ENCODE data around the gene BRME1.

BRME1 gene

DNA sequence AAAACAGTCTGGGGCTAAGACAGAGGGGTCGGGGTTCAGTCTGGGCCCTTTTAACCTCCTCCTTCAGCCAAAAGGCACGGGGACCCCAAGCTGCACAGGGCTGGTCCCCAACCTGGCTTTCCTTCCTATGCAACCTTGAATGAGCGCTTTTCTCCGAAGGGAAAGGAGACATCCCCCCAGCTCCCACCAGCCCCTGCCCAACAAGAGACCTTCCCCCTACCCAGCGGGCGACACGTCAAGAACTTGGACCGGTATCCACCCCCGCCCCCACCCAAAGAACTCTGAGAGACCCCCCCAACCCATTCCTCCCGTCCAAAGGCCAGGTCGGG is 64.0 kb downstream of the BRME1 start:
- Histone ChIP-seq H2AFZ (ENCODE audit: low read length) (no peak overlapping the region), H3K36me3 (ENCODE audit: insufficient read depth, low read length) (no peaks in the 10 kb centered on the region), H3K9ac (ENCODE audit: low read depth, low read length, poor library complexity, severe bottlenecking) (peak overlapping the region; percentile 98), H4K20me1 (ENCODE audit: insufficient read depth, low read length, poor library complexity, severe bottlenecking) (peaks cover 12% of the 10 kb centered on the region), H3K79me2 (ENCODE audit: insufficient read depth, low read length) (peaks cover 61% of the 10 kb centered on the region), H3K9me3 (ENCODE audit: insufficient read depth, low read depth, low read length) (no peaks in the 10 kb centered on the region), H3F3A (ENCODE audit: low read depth) (0 out of 2 replicates have a peak, but pooled peaks cover 3% of the 10 kb centered on the region), H3K27me3 (ENCODE audit: insufficient read depth, low read length, poor library complexity, severe bottlenecking) (no peaks in the 10 kb centered on the region), H3K4me2 (ENCODE audit: low read depth, low read length, poor library complexity, severe bottlenecking) (peak overlapping the region; percentile 80), H3K4me3 (ENCODE audit: low read length, poor library complexity, severe bottlenecking) (peak overlapping the region; percentile 87), H3K9me2 (replicated peaks; ENCODE audit: low read depth, low read length) (no peaks in the 10 kb centered on the region), H3K4me1 (ENCODE audit: insufficient read depth, low read length, poor library complexity, severe bottlenecking) (peaks cover 70% of the 10 kb centered on the region)
- TF ChIP-seq, protein P1, sequence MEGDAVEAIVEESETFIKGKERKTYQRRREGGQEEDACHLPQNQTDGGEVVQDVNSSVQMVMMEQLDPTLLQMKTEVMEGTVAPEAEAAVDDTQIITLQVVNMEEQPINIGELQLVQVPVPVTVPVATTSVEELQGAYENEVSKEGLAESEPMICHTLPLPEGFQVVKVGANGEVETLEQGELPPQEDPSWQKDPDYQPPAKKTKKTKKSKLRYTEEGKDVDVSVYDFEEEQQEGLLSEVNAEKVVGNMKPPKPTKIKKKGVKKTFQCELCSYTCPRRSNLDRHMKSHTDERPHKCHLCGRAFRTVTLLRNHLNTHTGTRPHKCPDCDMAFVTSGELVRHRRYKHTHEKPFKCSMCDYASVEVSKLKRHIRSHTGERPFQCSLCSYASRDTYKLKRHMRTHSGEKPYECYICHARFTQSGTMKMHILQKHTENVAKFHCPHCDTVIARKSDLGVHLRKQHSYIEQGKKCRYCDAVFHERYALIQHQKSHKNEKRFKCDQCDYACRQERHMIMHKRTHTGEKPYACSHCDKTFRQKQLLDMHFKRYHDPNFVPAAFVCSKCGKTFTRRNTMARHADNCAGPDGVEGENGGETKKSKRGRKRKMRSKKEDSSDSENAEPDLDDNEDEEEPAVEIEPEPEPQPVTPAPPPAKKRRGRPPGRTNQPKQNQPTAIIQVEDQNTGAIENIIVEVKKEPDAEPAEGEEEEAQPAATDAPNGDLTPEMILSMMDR (conservative IDR thresholded peaks at IDR 0.05; ENCODE audit: low read length) = no peak
- no peak for TF ChIP-seq EZH2phosphoT487 (IDR thresholded peaks at IDR 0.05; ENCODE audit: borderline replicate concordance)

DNA sequence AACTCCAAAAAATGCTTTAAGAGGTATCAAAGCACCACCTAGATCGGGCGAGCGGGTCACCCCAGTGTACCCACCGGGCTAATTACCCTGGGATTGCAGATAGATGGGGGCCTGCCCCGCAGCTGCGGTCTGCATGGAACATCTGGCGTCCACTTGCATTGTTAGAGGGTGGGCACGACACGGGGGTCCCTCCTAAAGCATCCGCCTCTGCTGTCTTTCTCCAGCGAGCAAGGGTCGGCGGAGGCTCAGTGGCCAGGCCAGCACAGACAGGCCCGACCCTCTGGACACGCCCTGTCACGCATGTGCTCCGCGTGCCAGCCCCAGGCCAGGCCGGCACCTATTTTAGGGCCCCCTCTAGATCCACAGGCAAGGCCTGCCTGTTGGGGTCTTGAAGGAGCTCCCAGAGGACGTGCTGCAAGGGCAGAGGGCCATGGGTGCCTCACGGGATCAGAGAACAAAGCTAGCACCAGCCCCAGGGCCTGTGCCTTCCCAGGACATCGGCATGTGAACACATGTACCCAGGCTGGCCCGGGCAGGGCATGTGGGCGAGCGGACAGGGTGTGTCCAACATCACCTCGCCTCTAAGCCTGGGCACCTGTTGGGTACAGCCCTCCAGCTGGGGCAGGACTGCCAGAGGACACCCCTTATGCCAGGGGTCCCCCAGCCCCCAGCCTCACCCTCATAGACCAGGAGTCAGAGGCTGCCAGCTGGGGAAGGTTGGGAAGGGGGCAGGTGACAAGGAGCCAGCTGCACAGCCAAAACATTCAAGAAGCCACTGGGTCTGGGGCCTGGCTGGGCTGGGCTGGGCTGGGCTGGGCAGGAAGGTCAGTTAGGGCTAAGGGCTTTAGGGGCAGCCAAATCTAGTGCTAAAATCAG is 64.6 kb downstream of the BRME1 start:
- Histone ChIP-seq H3K4me2 (ENCODE audit: low read depth, low read length, poor library complexity, severe bottlenecking) (peak overlapping the region; percentile 80), H3K27me3 (ENCODE audit: insufficient read depth, low read length, poor library complexity, severe bottlenecking) (no peaks in the 10 kb centered on the region), H3K4me3 (ENCODE audit: low read length, poor library complexity, severe bottlenecking) (peak overlapping the region; percentile 87), H3K4me1 (ENCODE audit: insufficient read depth, low read length, poor library complexity, severe bottlenecking) (peaks cover 69% of the 10 kb centered on the region), H2AFZ (ENCODE audit: low read length) (no peak overlapping the region), H3K36me3 (ENCODE audit: insufficient read depth, low read length) (no peaks in the 10 kb centered on the region), H3F3A (ENCODE audit: low read depth) (peaks cover 5% of the 10 kb centered on the region), H4K20me1 (ENCODE audit: insufficient read depth, low read length, poor library complexity, severe bottlenecking) (peaks cover 12% of the 10 kb centered on the region), H3K9me3 (ENCODE audit: insufficient read depth, low read depth, low read length) (no peaks in the 10 kb centered on the region), H3K9me2 (replicated peaks; ENCODE audit: low read depth, low read length) (no peaks in the 10 kb centered on the region), H3K9ac (ENCODE audit: low read depth, low read length, poor library complexity, severe bottlenecking) (peak overlapping the region; percentile 98), H3K79me2 (ENCODE audit: insufficient read depth, low read length) (peaks cover 61% of the 10 kb centered on the region)
- no peak for TF ChIP-seq EZH2phosphoT487 (IDR thresholded peaks at IDR 0.05; ENCODE audit: borderline replicate concordance)
- TF ChIP-seq, protein P1 (conservative IDR thresholded peaks at IDR 0.05; ENCODE audit: low read length) = no peak

DNA sequence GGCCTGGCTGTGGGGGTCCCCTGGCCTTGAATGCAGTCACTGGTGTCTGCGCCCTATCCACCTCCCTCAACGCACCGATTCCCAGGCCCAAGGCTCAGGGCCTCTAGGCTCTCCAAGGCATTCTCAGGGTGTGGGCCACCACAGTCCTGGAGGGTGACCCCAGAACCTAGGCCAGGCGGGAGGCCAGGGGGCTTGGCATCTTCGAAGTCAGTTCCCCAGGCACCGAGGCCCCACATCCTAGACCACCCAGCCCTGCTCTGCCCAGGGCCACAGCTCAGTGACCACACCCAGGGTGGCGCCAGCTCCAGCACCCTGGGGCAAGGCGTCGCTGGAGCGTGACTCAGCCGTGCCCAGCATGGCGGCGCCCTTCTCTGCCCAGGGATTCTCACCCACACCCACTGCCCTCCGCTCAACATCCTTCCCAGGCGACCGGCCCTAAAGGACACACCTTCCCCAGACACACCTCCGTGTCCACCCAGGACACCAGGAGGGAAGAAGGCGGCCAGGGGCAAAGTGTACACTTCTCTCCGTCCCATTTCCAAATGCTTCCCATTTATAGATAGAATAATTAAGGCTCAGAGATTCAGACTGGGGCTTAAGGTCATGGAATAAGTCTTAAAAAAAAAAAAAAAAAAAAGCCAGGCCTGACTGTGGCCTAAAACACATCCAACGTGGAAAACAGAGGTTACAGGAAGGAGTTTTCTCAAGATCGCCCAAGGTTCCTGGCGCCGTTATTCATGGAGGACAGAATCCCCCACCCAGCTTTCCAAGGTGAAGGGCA is 65.4 kb downstream of the BRME1 start:
- Histone ChIP-seq H3K4me3 (ENCODE audit: low read length, poor library complexity, severe bottlenecking) (peak overlapping the region; percentile 87), H3K27me3 (ENCODE audit: insufficient read depth, low read length, poor library complexity, severe bottlenecking) (no peaks in the 10 kb centered on the region), H3K9me2 (replicated peaks; ENCODE audit: low read depth, low read length) (no peaks in the 10 kb centered on the region), H3K36me3 (ENCODE audit: insufficient read depth, low read length) (no peaks in the 10 kb centered on the region), H3K79me2 (ENCODE audit: insufficient read depth, low read length) (peaks cover 61% of the 10 kb centered on the region), H3K4me1 (ENCODE audit: insufficient read depth, low read length, poor library complexity, severe bottlenecking) (peaks cover 69% of the 10 kb centered on the region), H3K9ac (ENCODE audit: low read depth, low read length, poor library complexity, severe bottlenecking) (peak overlapping the region; percentile 98), H3K9me3 (ENCODE audit: insufficient read depth, low read depth, low read length) (no peaks in the 10 kb centered on the region), H4K20me1 (ENCODE audit: insufficient read depth, low read length, poor library complexity, severe bottlenecking) (peaks cover 12% of the 10 kb centered on the region), H3F3A (ENCODE audit: low read depth) (peaks cover 10% of the 10 kb centered on the region), H2AFZ (ENCODE audit: low read length) (no peak overlapping the region), H3K4me2 (ENCODE audit: low read depth, low read length, poor library complexity, severe bottlenecking) (peak overlapping the region; percentile 80)
- TF ChIP-seq, protein P1 (conservative IDR thresholded peaks at IDR 0.05; ENCODE audit: low read length) = no peak
- no peak for TF ChIP-seq EZH2phosphoT487 (IDR thresholded peaks at IDR 0.05; ENCODE audit: borderline replicate concordance)

Measured in Loucy (cell line).